Naive thymus-derived CD8-positive, alpha-beta T cell (primary cell): ENCODE results near the gene PSORS1C1. TPM values are rescaled to one million over a fixed set of nuclear protein-coding genes. Genes with fewer than 3 reads are reported as not detected.
"Not testable (repeated sequence)": the region's sequence is repeated elsewhere in the genome, so short reads cannot be mapped to it uniquely, and the experiment has no call there.

Experiments used
- ATAC-seq, 2 donors: fragments of 150-1000 bp; cut with Tn5 transposase in 1 of 2; sonication (Bioruptor Pico), chemical (Tn5 transposase) in 1 of 2; 1 replicate in 1 of 2; 2 replicates in 1 of 2; pipeline ENCODE4 v1.10.0; 2021; ENCODE audit warnings: mild to moderate bottlenecking in 2 of 2, moderate library complexity in 2 of 2
- POLR2A ChIA-PET: fragments of 350-600 bp; sonication (Branson Sonifier 250); formaldehyde crosslinking; loops from one replicate; lab custom pipeline; 2021; ENCODE audit warnings: antibody characterized with exemption; lab: Charles Lee
- DNase-seq, 10 donors: peaks; one replicate each; pipeline versions ENCODE4 v3.0.0 to v3.0.0-alpha.2; 2020 to 2022
- H3K27ac Mint-ChIP-seq, 10 donors: one replicate each; pipeline ENCODE4 v1.8.0; 2020 to 2022; ENCODE audit warnings: mild to moderate bottlenecking in 10 of 10, mixed read lengths in 10 of 10, moderate library complexity in 4 of 10, inconsistent platforms in 1 of 10
- H3K27me3 Mint-ChIP-seq, 5 donors: one replicate each; pipeline ENCODE4 v1.8.0; 2021 to 2022; ENCODE audit warnings: mixed read lengths in 5 of 5
- H3K36me3 Mint-ChIP-seq, 3 donors: one replicate each; pipeline ENCODE4 v1.8.0; 2020 to 2022; ENCODE audit warnings: mixed read lengths in 3 of 3, mild to moderate bottlenecking in 2 of 3, inconsistent platforms in 1 of 3
- H3K4me1 Mint-ChIP-seq, 4 donors: one replicate each; pipeline ENCODE4 v1.8.0; 2021 to 2022; ENCODE audit warnings: mixed read lengths in 4 of 4
- H3K4me3 Mint-ChIP-seq, 10 donors: one replicate each; pipeline ENCODE4 v1.8.0; 2020 to 2022; ENCODE audit warnings: mild to moderate bottlenecking in 10 of 10, mixed read lengths in 10 of 10, moderate library complexity in 6 of 10, inconsistent platforms in 1 of 10
- H3K9me3 Mint-ChIP-seq, 9 donors: one replicate each; pipeline ENCODE4 v1.8.0; 2020 to 2022; ENCODE audit warnings: mixed read lengths in 9 of 9, mild to moderate bottlenecking in 3 of 9, inconsistent platforms in 1 of 9, moderate library complexity in 1 of 9
- polyA plus RNA-seq, 3 donors: library from polyadenylated mRNA; unstranded; fragments of 300-500 nt; fragmentation: Illumina TruSeq; gene quantifications; one replicate each; pipeline ENCODE4 v1.2.3, GENCODE V29; 2021
- total RNA-seq, 8 experiments: library from RNA in 2 of 8; stranded (reverse) in 2 of 8; gene quantifications; one replicate each; pipeline ENCODE4 v1.2.3 and lab custom pipeline; 2021 to 2026

The PSORS1C1 gene
- total and polyA plus RNA-seq, 5 experiments from 2014 or later = not detected

GRCh38 chr6:31178143-31179041, 63.8 kb downstream of the PSORS1C1 start:
- Mint-ChIP-seq H3K4me3 (peak overlapping the region in 1 of 10 donors; percentile 2), H3K27me3 (no peaks in the 10 kb centered on the region), H3K36me3 (no peaks in the 10 kb centered on the region), H3K4me1 (peaks cover 2 to 28% (median 21%) of the 10 kb centered on the region in 4 donors), H3K9me3 (no peaks in the 10 kb centered on the region), H3K27ac (peak overlapping the region in 2 of 10 donors; percentile 4 to 23)
- POLR2A ChIA-PET = no interaction called here
- ATAC-seq (no peak), DNase-seq (no peak)

GRCh38 chr6:31179042-31179386, 64.4 kb downstream of the PSORS1C1 start:
- POLR2A ChIA-PET = no interaction called here
- DNase-seq (no peak), ATAC-seq (no peak)
- Mint-ChIP-seq H3K36me3 (no peaks in the 10 kb centered on the region), H3K9me3 (no peaks in the 10 kb centered on the region), H3K27me3 (no peaks in the 10 kb centered on the region), H3K4me3 (peak overlapping the region in 1 of 10 donors; percentile 1), H3K4me1 (peaks cover 2 to 28% (median 21%) of the 10 kb centered on the region in 4 donors), H3K27ac (peak overlapping the region in 2 of 10 donors; percentile 0 to 23)

- Mint-ChIP-seq H3K27me3 (no peaks in the 10 kb centered on the region), H3K4me3 (peak overlapping the region in 9 of 10 donors; percentile 77 to 91 (median 88)), H3K4me1 (peaks cover 2 to 28% (median 21%) of the 10 kb centered on the region in 4 donors), H3K36me3 (no peaks in the 10 kb centered on the region), H3K9me3 (no peaks in the 10 kb centered on the region), H3K27ac (peak overlapping the region in 3 of 10 donors; percentile 31 to 68 (median 67))
- DNase-seq (no peak), ATAC-seq (no peak)
- POLR2A ChIA-PET = interaction anchor here (0.6 kb wide), 1 partner anchor 186 kb away, joined by 3 read pairs; no protein-coding TSS in a partner anchor
Measured at GRCh38 chr6:31179896-31180295, 65.3 kb downstream of the PSORS1C1 start.

- peak overlapping the region; percentile 77 to 91 (median 88) for H3K4me3 Mint-ChIP-seq
- H3K9me3 Mint-ChIP-seq = no peaks in the 10 kb centered on the region
- no peaks in the 10 kb centered on the region for H3K36me3 Mint-ChIP-seq
- POLR2A ChIA-PET = interaction anchor here (1.0 to 1.1 kb wide), 2 partner anchors 22 to 360 kb away, joined by 3 to 4 read pairs; partner anchors contain the start of genes CCHCR1 and TCF19
- H3K4me1 Mint-ChIP-seq = peaks cover 2 to 27% (median 19%) of the 10 kb centered on the region in 4 donors
- DNase-seq (peak; percentile 58 to 83 (median 64)), ATAC-seq (peak; percentile 99)
- peak overlapping the region; percentile 31 to 90 (median 82) for H3K27ac Mint-ChIP-seq
- H3K27me3 Mint-ChIP-seq = no peaks in the 10 kb centered on the region
Measured at GRCh38 chr6:31180500-31180899, 65.9 kb downstream of the PSORS1C1 start.

GRCh38 chr6:31183287-31183686, 68.7 kb downstream of the PSORS1C1 start:
- POLR2A ChIA-PET, H3K27me3 Mint-ChIP-seq, DNase-seq, H3K9me3 Mint-ChIP-seq, H3K4me3 Mint-ChIP-seq, ATAC-seq, H3K27ac Mint-ChIP-seq, H3K36me3 Mint-ChIP-seq: not testable (repeated sequence)
- H3K4me1 Mint-ChIP-seq = peaks cover 2 to 28% (median 11%) of the 10 kb centered on the region in 4 donors

GRCh38 chr6:31183859-31184258, 69.3 kb downstream of the PSORS1C1 start:
- H3K9me3 Mint-ChIP-seq, H3K27ac Mint-ChIP-seq, DNase-seq, ATAC-seq, H3K4me3 Mint-ChIP-seq, POLR2A ChIA-PET, H3K27me3 Mint-ChIP-seq, H3K36me3 Mint-ChIP-seq: not testable (repeated sequence)
- H3K4me1 Mint-ChIP-seq = peaks cover 2 to 23% (median 8%) of the 10 kb centered on the region in 4 donors

GRCh38 chr6:31185695-31186051, 71.1 kb downstream of the PSORS1C1 start:
- ATAC-seq, H3K4me3 Mint-ChIP-seq, H3K27me3 Mint-ChIP-seq, POLR2A ChIA-PET, H3K9me3 Mint-ChIP-seq, H3K4me1 Mint-ChIP-seq, H3K36me3 Mint-ChIP-seq, DNase-seq, H3K27ac Mint-ChIP-seq: not testable (repeated sequence)

GRCh38 chr6:31186052-31186734, 71.6 kb downstream of the PSORS1C1 start:
- H3K9me3 Mint-ChIP-seq = no peaks in the 10 kb centered on the region
- POLR2A ChIA-PET = no interaction called here
- peak overlapping the region in 2 of 10 donors; percentile 24 to 72 for H3K27ac Mint-ChIP-seq
- DNase-seq (no peak), ATAC-seq (no peak)
- no peak overlapping the region for H3K4me3 Mint-ChIP-seq
- no peaks in the 10 kb centered on the region for H3K36me3 Mint-ChIP-seq
- peaks cover 0 to 8% (median 0%) of the 10 kb centered on the region in 4 donors for H3K4me1 Mint-ChIP-seq
- no peaks in the 10 kb centered on the region for H3K27me3 Mint-ChIP-seq

- POLR2A ChIA-PET = interaction anchor here (0.6 to 0.7 kb wide), 2 partner anchors 8 to 373 kb away, joined by 4 to 5 read pairs; no protein-coding TSS in a partner anchor
- no peaks in the 10 kb centered on the region for H3K36me3 Mint-ChIP-seq
- DNase-seq (no peak), ATAC-seq (no peak)
- no peaks in the 10 kb centered on the region for H3K9me3 Mint-ChIP-seq
- no peaks in the 10 kb centered on the region for H3K27me3 Mint-ChIP-seq
- H3K4me3 Mint-ChIP-seq = no peak overlapping the region
- H3K4me1 Mint-ChIP-seq = peaks cover 0 to 9% (median 3%) of the 10 kb centered on the region in 4 donors
- no peak overlapping the region for H3K27ac Mint-ChIP-seq
Measured at GRCh38 chr6:31187780-31188194, 73.2 kb downstream of the PSORS1C1 start.

GRCh38 chr6:31189223-31189622, 74.6 kb downstream of the PSORS1C1 start:
- H3K36me3 Mint-ChIP-seq, ATAC-seq, POLR2A ChIA-PET, H3K27me3 Mint-ChIP-seq, DNase-seq, H3K4me3 Mint-ChIP-seq, H3K9me3 Mint-ChIP-seq: not testable (repeated sequence)
- H3K27ac Mint-ChIP-seq = peak overlapping the region in 1 of 10 donors; percentile 37
- H3K4me1 Mint-ChIP-seq = peaks cover 2 to 15% (median 6%) of the 10 kb centered on the region in 4 donors
